ENCODE data around the gene PDCD1. TPM values are rescaled to one million over a fixed set of nuclear protein-coding genes. Genes with fewer than 3 reads are reported as not detected.

Gene PDCD1
- total and polyA plus RNA-seq, 2 of the 8 experiments (the other 6 are each of a cell fraction or from before 2014, with no cell fraction given), result 0.48 to 1.1 TPM

GRCh38 chr2:241887806-241888522 is 29.3 kb upstream of the PDCD1 start (continued):
- TF ChIP-seq CTCF (IDR thresholded peaks at IDR 0.05; ENCODE audit: control extremely low read depth in 1 of 3, insufficient read depth in 1 of 3, low read depth in 1 of 3, low read length in 3 of 3) (no peak), CBX5 (IDR thresholded peaks at IDR 0.05; ENCODE audit: low read depth, low read length) (no peak), TAF1 (IDR thresholded peaks at IDR 0.05; ENCODE audit: low read depth, low read length) (no peak), ZNF274 (IDR thresholded peaks at IDR 0.05; ENCODE audit: borderline replicate concordance, extremely low read depth, low read length) (no peak), USF2 (IDR thresholded peaks at IDR 0.05; ENCODE audit: low read length) (no peak)
- TF ChIP-seq, protein P1, sequence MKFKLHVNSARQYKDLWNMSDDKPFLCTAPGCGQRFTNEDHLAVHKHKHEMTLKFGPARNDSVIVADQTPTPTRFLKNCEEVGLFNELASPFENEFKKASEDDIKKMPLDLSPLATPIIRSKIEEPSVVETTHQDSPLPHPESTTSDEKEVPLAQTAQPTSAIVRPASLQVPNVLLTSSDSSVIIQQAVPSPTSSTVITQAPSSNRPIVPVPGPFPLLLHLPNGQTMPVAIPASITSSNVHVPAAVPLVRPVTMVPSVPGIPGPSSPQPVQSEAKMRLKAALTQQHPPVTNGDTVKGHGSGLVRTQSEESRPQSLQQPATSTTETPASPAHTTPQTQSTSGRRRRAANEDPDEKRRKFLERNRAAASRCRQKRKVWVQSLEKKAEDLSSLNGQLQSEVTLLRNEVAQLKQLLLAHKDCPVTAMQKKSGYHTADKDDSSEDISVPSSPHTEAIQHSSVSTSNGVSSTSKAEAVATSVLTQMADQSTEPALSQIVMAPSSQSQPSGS (IDR thresholded peaks at IDR 0.05; ENCODE audit: low read length), result no peak

Measured in H1 (cell line).